Stimulated activated CD8-positive, alpha-beta memory T cell treated with anti-CD3 and anti-CD28 coated beads, Interleukin-15, amount 100 ng/mL, for 1 hour (primary cell): Measurements from ENCODE around the gene KLF13.

Experiments used
- DNase-seq: peaks from one replicate; pipeline ENCODE4 v3.0.0-alpha.2; 2020; ENCODE audit warnings: low read depth

KLF13 gene

DNA sequence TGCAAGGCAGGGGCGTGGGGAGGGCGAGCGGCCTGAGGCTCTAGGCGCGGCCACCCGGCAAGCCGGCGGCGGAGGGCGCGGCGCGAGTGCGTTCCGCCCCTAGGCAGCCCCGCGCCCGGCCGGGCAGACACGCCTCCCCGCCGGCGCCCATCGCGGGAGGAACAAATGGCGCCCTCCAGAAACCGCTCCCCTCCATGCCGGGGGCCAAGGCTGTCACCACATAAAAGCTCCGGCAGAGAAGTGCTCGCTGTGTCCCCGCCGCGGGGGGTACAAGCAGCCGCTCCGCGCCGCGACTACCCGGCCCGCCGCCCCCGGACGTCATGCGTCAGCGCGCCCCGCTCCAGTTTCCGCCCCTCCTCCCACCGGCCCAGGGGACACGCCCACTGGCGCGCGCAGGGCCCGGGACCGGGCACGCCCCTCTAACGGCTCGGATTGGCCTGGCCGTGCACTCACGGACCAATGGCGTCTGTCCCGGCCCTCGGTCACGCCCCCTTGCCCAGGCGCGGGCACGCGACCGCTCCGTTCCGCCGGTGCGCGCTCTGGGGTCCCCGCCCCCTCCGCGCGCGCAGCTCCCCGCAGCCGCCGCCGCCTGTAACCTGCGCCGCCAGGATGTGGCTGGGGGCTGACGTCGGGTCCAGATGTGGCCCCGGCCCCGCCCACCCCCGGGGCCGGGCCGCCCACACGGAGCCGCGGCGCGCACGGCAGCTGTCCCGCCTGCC, at the start of gene KLF13:
TSS of gene KLF13 (plus strand) at position 680 of the 719 bp plus-strand sequence. CDS start 378 bp downstream, outside the sequence.
- DNase-seq = peak; percentile 99

DNA sequence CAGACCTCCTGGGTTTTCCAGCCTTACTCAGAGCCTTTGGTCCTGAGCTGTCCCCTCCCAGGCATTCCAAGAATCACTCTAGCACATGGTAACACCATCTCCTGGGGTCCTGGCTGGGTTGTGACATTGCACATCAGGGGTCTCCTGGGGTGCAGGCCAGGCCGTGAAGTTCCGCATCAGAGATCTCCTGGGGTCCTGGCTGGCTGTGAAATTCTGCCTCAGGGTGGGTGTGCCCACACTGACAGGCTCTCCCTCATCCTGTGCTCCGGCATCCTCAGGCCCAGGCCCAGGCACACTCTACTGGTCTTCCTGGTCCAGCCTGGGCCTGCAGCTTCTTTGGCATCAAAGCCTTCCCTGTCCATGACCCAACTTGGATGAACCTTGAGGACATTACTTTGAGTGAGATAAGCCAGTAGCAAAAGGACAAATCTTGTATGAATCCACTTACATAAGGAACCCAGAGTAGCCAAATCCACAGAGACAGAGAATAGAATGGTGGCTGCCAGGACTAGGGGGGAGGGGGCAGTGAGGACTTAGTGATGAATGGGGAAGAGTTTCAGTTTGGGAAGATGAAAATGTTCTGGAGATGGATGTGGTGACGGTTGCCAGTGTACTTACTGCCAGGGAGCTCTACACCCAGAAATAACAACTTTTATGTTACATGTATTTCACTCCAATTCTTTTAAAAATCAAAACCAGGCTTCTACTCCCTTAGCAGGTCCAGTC, 49.1 kb upstream of the KLF13 start:
- no peak for DNase-seq

DNA sequence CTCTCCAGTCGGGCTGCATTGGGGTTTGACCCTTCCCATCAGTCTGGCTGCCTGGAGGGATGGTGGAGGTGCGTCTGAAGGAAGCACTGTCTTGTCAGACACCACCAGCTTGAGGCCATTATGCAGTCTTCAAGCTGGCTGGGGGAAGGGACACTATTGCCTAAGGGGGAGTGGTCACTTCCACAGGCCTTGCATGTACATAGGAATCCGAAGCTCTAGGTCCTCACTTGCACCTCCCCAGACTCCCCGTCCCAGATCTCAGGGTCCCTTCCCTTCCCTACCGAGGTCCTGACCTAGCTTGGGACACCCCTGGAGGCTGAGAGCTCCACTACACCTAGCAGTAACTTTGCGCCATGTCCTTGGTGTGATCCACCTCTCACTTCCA, 48.6 kb upstream of the KLF13 start:
- no peak for DNase-seq

DNA sequence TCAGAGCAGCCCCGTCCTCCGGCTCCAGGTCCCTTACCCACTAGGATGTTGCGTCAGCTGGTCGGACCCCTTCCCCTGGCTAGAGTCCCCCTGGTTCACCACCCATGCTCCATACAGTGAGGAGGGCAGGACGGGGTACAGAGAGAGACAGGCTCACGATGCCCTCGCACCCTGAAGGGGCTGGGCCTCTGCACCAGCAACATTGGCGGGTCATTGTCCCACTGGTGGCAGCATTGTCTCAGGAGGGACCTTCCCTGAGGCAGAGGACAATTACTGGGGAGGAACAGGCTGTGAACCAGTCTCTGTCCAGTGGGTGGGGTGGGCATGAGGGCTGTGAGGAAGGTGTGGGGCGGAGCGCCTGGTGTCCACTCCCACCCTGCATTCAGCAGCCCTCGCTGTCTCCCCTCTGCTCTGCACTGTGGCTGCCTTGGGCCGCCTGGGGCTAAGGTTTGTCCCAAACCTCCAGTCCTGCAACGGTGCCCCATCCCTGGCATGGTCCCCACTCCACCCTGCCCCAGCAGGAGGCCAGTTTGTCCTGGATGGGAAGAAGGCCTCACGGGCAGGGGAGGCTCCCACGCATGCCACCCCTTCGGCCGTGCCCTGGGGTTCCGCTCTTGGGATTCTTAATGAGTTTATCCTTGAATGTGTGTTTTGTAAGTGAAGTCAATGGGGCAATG, 48.0 kb upstream of the KLF13 start:
- DNase-seq = no peak

DNA sequence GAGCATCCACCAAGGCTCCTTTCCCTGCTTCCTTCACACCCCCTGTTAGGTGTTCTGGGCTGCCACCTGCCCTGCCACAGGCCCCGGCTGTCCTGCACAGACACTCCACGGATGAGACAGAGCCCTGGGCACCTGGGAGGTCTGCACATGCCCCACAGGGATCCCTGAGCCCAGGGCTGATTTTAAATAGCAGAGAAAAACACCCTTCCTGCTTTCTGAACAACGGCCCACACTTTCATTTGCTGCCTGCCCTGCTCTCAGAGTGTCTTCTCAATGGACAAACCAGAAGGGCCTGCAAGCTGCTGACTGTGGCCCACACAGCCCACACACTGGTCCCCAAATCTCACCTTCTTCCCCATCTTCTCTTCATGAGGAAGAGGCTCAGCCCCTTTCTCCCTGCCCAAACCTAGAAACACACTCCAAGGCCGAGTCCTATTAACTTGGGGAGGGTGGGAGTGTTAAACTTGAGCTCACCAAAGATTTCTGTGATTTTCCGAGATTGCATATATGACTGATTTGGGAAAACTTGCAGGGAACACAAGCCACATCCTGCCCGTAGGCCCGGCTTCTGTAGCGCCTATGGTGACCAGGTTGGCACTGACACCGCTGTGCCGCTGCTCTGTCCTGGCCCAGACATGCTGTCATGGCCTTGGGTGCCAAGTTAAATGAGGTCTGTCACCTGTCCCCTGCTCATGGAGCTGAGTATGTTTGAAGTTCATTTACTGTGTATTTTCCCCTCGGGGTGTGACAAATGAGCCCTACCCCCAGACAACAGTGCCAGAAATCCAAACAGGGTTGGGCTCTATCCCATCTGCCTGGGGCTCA, 47.2 kb upstream of the KLF13 start:
- DNase-seq = no peak

DNA sequence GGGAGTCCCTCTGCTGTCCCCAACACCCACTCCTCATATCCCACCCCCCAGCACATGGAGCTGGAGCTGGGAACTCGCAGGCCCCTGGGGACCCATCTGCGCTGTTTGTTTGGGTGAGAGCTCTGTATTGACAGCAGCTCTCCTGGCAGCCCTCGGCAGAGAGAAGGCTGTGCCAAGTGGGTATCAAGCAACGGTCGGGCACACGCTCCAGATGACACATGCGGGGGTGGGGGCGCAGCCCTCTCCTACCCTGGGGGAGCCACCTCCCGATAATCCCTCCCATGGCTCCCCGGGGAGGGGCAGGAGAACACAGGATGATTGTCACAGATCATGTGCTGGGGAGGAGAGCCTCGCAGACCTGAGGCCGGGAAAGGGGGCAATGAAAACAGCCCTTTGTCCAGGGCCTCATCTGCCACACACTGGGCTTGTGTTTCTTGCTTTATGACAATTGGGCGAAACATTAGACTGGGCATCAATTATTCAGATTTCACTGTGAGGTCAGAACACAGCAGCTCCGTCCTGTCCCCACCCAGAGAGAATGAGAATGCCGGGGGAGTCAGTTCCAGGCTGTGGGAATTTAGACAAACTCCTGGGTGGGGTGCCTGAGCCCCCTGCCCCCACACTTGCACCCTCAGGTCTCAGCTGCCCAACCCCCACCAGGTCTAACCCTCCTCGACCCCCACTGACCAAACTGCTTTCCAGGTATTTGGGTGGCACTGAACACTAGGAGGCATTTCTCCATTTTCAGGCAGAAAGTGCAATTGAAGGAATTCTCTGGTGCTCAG, 46.4 kb upstream of the KLF13 start:
- no peak for DNase-seq

GRCh38 chr15:31280831-31281216, 45.8 kb upstream of the KLF13 start:
- DNase-seq = no peak

DNA sequence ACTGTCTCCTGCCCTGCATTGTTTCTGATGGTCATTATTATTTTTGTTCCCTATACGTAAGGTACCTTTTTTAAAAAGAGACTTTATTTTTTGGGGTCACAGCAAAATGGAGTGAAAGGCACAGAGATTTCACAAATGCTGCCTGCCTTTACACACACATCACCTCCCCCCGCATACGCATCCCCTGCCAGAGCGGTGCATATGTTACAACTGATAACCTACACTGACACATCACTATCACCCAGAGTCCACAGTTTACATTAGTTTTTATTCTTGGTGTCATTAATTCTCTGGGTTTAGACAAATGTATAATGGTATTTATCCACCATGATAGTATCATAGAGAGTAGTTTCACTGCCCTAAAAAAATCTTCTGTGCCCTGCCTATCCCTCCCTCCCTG, 43.6 kb upstream of the KLF13 start:
- no peak for DNase-seq

- DNase-seq = no peak
These were observed 40.8 kb upstream of the KLF13 start for GRCh38 chr15:31285772-31286261.

GRCh38 chr15:31291048-31291578, 35.5 kb upstream of the KLF13 start:
- no peak for DNase-seq

DNA sequence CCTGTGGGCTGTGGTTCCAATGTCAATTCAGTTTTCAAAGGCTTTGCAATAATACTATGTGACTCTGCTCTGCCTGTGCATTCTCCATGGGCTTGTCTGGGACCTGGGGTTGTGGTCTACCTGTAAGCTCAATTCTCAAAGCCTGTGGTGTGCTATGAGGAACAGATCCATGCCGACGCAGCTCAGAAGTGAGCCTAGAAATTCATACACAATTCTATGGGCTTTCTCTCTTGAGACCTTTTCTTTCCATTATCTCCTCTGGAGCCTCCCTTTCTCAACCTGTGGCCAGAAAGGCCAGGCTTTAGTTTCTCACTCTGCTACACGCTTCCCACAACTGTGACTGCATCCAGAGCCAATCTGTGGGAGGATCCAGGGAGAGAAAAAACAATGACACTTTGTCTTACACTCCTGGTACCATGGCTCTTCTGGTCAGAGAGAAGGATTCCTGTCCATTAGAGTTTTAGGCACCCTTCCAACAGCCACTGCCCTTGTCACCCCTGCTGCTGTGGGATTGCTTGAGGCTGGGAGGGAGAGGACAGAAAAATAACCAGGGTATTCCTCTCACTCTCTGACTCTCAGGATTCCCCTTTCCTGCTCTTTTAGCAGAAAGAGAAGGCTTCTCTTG, 34.1 kb upstream of the KLF13 start:
- DNase-seq = no peak

- DNase-seq = no peak
These were observed 33.0 kb upstream of the KLF13 start for GRCh38 chr15:31293655-31294054.

- no peak for DNase-seq
These were observed 32.6 kb upstream of the KLF13 start for GRCh38 chr15:31294067-31294466.

DNA sequence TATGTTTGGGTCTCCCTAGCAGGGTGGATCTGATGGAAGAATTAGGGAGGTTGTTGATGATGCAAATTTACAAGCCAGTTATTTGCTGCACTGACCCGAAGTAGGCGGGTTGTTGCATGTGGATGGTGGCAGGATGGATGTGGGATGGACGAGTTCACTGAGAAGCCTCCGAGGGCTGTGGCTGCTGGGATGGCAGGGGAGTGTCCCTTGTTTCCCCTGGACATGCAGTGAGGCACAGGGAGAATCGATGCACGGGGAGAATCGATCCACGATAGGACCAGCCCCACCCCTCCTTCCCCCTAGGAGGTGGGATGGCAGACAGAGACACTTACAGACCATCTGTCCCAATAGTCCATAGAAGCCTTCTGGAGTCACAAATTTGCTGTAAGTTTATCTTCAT, 31.0 kb upstream of the KLF13 start:
- DNase-seq = no peak

DNA sequence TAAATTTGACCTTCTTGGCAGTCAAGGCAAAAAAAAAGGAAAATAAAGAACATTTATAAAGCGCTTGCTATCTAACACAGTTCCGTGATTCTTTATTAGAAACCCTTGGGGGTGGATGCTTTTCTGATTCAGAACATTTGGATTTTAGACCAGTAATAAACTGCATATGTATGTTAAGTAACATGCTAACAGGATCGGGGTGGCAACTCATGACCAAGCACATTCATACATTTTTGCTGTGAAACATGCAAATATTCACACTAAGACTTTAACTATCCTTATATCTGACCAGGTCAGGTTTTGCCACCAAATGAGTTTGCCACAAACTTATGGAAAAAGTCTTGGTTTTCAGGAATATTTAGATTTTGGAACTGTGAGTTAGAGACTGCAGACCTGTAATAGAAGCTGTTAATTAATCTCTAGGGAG, 30.4 kb upstream of the KLF13 start:
- no peak for DNase-seq

DNA sequence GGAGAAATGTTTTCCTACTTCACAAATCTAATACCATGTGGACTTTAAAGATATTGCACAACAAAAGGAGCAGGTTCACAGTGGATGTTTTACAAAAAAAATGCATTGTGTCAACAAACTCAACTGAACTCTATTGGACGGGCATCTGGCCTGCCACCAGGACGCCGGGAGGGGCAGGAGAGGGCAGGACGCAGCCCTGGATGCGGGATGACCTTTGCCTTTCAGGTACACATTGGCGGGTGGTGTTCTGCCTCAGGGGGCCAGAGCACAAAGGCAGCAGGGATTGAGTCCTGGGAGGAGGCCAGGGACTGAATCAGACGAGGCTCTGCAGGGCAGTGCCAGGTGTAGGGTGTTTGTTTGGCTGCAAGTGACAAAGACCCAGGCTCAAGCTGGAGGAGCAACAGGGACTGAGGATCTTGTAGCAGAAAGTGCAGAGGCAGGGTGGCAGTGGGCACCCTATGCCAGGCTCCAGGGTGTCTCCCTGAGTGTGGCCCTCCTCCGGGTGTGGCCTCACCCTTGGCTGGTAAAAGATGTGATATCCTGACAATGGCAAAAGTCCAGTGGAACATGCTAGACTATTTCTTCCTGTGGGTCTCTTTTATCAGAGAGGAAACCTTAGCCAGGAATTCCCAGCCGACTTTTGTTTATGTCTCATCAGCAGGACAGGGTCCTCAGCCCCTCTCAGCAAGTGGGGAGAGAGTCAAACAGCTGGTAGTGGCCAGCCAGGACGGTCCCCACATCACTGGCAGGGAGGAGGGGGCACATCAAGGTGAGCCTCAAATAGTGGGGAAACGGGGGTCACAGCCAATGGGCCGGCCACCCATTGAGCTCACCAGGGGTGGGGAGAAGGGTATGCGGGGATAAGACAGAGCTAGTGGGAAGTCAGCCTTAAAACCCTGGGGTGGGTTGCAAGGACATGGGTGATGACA, 29.7 kb upstream of the KLF13 start:
- DNase-seq = no peak

- DNase-seq = no peak
These were observed 28.8 kb upstream of the KLF13 start for GRCh38 chr15:31297575-31298456.

GRCh38 chr15:31298707-31299172, 27.9 kb upstream of the KLF13 start:
- no peak for DNase-seq
